Endothelial cell of umbilical vein (primary cell): ENCODE data around the gene FNDC3A. TPM values are rescaled to one million over a fixed set of nuclear protein-coding genes. Genes with fewer than 3 reads are reported as not detected.

Source experiments
- BruUV-seq: library from RNA; stranded (reverse); fragments of 400-500 nt; replicated peaks from 2 replicates; lab custom pipeline; 2021; lab: Mats Ljungman, UMichigan
- CTCF ChIA-PET: fragments of 300-600, 350-600 bp; sonication (Branson Sonifier 250); formaldehyde crosslinking; loops from one replicate; lab custom pipeline; 2021; ENCODE audit warnings: antibody characterized with exemption, inconsistent platforms; lab: Charles Lee
- POLR2A ChIA-PET: fragments of 300-600, 350-600 bp; sonication (Branson Sonifier 250); formaldehyde crosslinking; loops from one replicate; lab custom pipeline; 2021; ENCODE audit warnings: antibody characterized with exemption, inconsistent platforms; lab: Charles Lee
- DNase-seq: peaks from one replicate; pipeline ENCODE4 v3.0.0-alpha.2; 2011; ENCODE audit warnings: low read depth, low spot score
- FAIRE-seq: peaks from 2 replicates; lab custom pipeline; 2011; peaks lifted over from hg19 to GRCh38; lab: Jason Lieb, UNC
- H2AFZ ChIP-seq: 2 replicates; pipeline ENCODE4 v1.6.0; 2012; ENCODE audit warnings: low read depth, low read length, control low read depth, inconsistent platforms
- H3K27ac ChIP-seq: 2 replicates; pipeline ENCODE4 v1.5.1; 2011; ENCODE audit warnings: low read depth, mild to moderate bottlenecking, control low read depth, low read length, moderate library complexity; ENCODE audit not compliant: insufficient read depth
- H3K27me3 ChIP-seq, 2 experiments: 2 replicates each; pipeline versions ENCODE4 v1.6.0 to v1.6.1; 2011; ENCODE audit warnings: low read length in 2 of 2, mixed read lengths in 1 of 2; ENCODE audit not compliant: control insufficient read depth in 2 of 2, insufficient read depth in 2 of 2
- H3K36me3 ChIP-seq, 2 experiments: 2 replicates in 1 of 2; 3 replicates in 1 of 2; pipeline ENCODE4 v1.5.1; 2011; ENCODE audit warnings: low read length in 2 of 2, mild to moderate bottlenecking in 1 of 2, moderate library complexity in 1 of 2; ENCODE audit not compliant: control insufficient read depth in 2 of 2, insufficient read depth in 2 of 2; ENCODE audit errors: extremely low read depth in 1 of 2
- H3K4me1 ChIP-seq: 3 replicates; pipeline ENCODE4 v1.5.1; 2011; ENCODE audit warnings: mild to moderate bottlenecking, low read length; ENCODE audit not compliant: control insufficient read depth, insufficient read depth; ENCODE audit errors: extremely low read depth
- H3K4me2 ChIP-seq: 2 replicates; pipeline ENCODE4 v1.6.1; 2011; ENCODE audit warnings: low read length, control low read depth, mixed read lengths; ENCODE audit not compliant: insufficient read depth
- H3K4me3 ChIP-seq, 3 experiments: fragments of 200-600 bp in 1 of 3; sonication (generic), shearing (Covaris generic) in 1 of 3; replicated peaks in 1 of 3; 2 replicates each; pipeline ENCODE4 v1.5.1; 2011 to 2016; ENCODE audit warnings: control low read depth in 3 of 3, low read length in 3 of 3, mild to moderate bottlenecking in 2 of 3, inconsistent platforms in 1 of 3, low read depth in 1 of 3, moderate library complexity in 1 of 3; ENCODE audit not compliant: insufficient read depth in 1 of 3
- H3K79me2 ChIP-seq: 2 replicates; pipeline ENCODE4 v1.6.0; 2012; ENCODE audit warnings: low read length, inconsistent platforms; ENCODE audit not compliant: control insufficient read depth, insufficient read depth
- H3K9ac ChIP-seq: replicated peaks from 2 replicates; pipeline ENCODE3; 2011; ENCODE audit warnings: low read length, control low read depth; ENCODE audit not compliant: insufficient read depth; ENCODE audit errors: extremely low read depth
- H3K9me1 ChIP-seq: replicated peaks from 3 replicates; pipeline ENCODE4 v1.6.0; 2011; ENCODE audit warnings: mild to moderate bottlenecking, low read length; ENCODE audit not compliant: control insufficient read depth, insufficient read depth; ENCODE audit errors: extremely low read depth
- H3K9me3 ChIP-seq: replicated peaks from 2 replicates; pipeline ENCODE4 v1.5.1; 2012; ENCODE audit warnings: low read length, inconsistent platforms; ENCODE audit not compliant: control insufficient read depth, insufficient read depth
- H4K20me1 ChIP-seq: replicated peaks from 2 replicates; pipeline ENCODE3; 2011; ENCODE audit warnings: mild to moderate bottlenecking, low read length; ENCODE audit not compliant: control insufficient read depth, insufficient read depth; ENCODE audit errors: extremely low read depth
- EZH2 ChIP-seq: IDR thresholded peaks from 2 replicates; pipeline ENCODE4 v1.6.1; 2012; ENCODE audit warnings: borderline replicate concordance, low read depth, mild to moderate bottlenecking, moderate library complexity, low read length, inconsistent platforms; ENCODE audit not compliant: severe bottlenecking
- FOS ChIP-seq: IDR thresholded peaks from 2 replicates; pipeline ENCODE4 v1.6.1; 2011; ENCODE audit warnings: mild to moderate bottlenecking, low read length, moderate library complexity, borderline replicate concordance; ENCODE audit not compliant: insufficient read depth
- GATA2 ChIP-seq: IDR thresholded peaks from 2 replicates; pipeline ENCODE4 v1.7.0; 2011; ENCODE audit warnings: low read depth, mild to moderate bottlenecking, moderate library complexity, mixed read lengths, low read length; ENCODE audit not compliant: insufficient read length, insufficient read depth
- JUN ChIP-seq: IDR thresholded peaks from 2 replicates; pipeline ENCODE4 v1.6.1; 2011; ENCODE audit warnings: borderline replicate concordance, low read depth; ENCODE audit not compliant: insufficient read length, insufficient read depth
- MYC ChIP-seq: IDR thresholded peaks from one replicate; pipeline ENCODE4 v1.6.1; 2011; ENCODE audit warnings: mild to moderate bottlenecking, low read depth, low read length
- POLR2A ChIP-seq: IDR thresholded peaks from 2 replicates; pipeline ENCODE4 v1.6.1; 2012; ENCODE audit warnings: low read depth, mild to moderate bottlenecking, control low read depth, low read length
- POLR2AphosphoS5 ChIP-seq: IDR thresholded peaks from 2 replicates; pipeline ENCODE4 v1.6.1; 2012; ENCODE audit warnings: low read depth, mild to moderate bottlenecking, control low read depth, low read length, moderate library complexity; ENCODE audit not compliant: insufficient read depth
- dilution Hi-C: fragments of 300-500 bp; cut with MboI; formaldehyde crosslinking; loops from one replicate; pipeline ENCODE4 v1.15.0; 2019; ENCODE audit warnings: low sequenced_read_pairs; ENCODE audit not compliant: extremely low pct_ligation_motif_present
- intact Hi-C: fragments of 100-400 bp; cut with micrococcal nuclease; formaldehyde crosslinking; loops from one replicate; pipeline ENCODE4 v1.10.0; 2022
- polyA plus RNA-seq, 4 experiments: library from polyadenylated mRNA; depleted of rRNA in 3 of 4; stranded (reverse) in 3 of 4; unstranded in 1 of 4; fragments of >200 nt; gene quantifications; 2 replicates each; pipeline versions ENCODE4 v1.2.1 to v1.2.3, GENCODE V29; 2011 to 2012; ENCODE audit warnings: missing spikeins in 1 of 4
- total RNA-seq: library from RNA; stranded (reverse); gene quantifications from 2 replicates; pipeline ENCODE4 v1.2.3, GENCODE V29; 2021
- TF ChIP-seq, protein P1 (sequence below), 2 donors: IDR thresholded peaks; 1 replicate in 1 of 2; 2 replicates in 1 of 2; pipeline ENCODE4 v1.5.1; 2011; ENCODE audit warnings: low read length in 2 of 2, mild to moderate bottlenecking in 2 of 2, moderate library complexity in 2 of 2, control low read depth in 1 of 2, inconsistent platforms in 1 of 2, low read depth in 1 of 2; ENCODE audit not compliant: insufficient read depth in 1 of 2; ENCODE audit errors: extremely low read depth in 1 of 2
- TF ChIP-seq, protein P2 (sequence below): IDR thresholded peaks from 2 replicates; pipeline ENCODE4 v1.6.1; 2011; ENCODE audit not compliant: insufficient read depth, insufficient read length

Gene FNDC3A
- total and polyA plus RNA-seq, 2 donors (not counting 3 experiments of a cell fraction or from before 2014, with no cell fraction given), result 26.3 to 50.8 TPM

DNA sequence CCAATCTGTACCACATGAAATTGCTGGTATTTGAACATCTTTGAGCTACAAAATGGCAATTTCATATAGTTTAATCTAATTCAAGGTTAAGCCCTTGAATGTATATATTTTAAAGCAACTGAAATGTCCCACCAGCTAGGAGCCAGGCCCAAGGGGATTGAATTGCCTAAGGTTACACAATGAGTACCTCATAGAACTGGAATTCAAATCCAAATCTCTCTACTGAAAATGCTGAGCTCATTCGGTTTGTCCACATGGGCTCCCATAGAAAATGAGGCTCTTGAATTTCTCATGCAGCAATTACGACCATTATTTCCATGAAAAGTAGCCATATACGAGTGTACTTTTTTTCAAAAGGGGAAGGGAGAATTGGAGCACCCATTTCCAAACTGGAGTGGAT lies 31.5 kb upstream of the FNDC3A start:
- TF ChIP-seq POLR2A, result no peak
- TF ChIP-seq JUN, result no peak
- no peak for TF ChIP-seq POLR2AphosphoS5
- no peak for TF ChIP-seq GATA2
- no peak for TF ChIP-seq MYC
- TF ChIP-seq, protein P1, sequence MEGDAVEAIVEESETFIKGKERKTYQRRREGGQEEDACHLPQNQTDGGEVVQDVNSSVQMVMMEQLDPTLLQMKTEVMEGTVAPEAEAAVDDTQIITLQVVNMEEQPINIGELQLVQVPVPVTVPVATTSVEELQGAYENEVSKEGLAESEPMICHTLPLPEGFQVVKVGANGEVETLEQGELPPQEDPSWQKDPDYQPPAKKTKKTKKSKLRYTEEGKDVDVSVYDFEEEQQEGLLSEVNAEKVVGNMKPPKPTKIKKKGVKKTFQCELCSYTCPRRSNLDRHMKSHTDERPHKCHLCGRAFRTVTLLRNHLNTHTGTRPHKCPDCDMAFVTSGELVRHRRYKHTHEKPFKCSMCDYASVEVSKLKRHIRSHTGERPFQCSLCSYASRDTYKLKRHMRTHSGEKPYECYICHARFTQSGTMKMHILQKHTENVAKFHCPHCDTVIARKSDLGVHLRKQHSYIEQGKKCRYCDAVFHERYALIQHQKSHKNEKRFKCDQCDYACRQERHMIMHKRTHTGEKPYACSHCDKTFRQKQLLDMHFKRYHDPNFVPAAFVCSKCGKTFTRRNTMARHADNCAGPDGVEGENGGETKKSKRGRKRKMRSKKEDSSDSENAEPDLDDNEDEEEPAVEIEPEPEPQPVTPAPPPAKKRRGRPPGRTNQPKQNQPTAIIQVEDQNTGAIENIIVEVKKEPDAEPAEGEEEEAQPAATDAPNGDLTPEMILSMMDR (IDR thresholded peaks at IDR 0.05; ENCODE audit: extremely low read depth in 1 of 2, insufficient read depth in 1 of 2, low read depth in 1 of 2, low read length in 2 of 2), result no peak
- no peak for TF ChIP-seq EZH2
- TF ChIP-seq, protein P2, sequence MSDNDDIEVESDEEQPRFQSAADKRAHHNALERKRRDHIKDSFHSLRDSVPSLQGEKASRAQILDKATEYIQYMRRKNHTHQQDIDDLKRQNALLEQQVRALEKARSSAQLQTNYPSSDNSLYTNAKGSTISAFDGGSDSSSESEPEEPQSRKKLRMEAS, result no peak
- no peak for TF ChIP-seq FOS
- dilution Hi-C loops, result no loop called here
- Histone ChIP-seq H3K9me3 (no peaks in the 10 kb centered on the region), H4K20me1 (no peaks in the 10 kb centered on the region), H3K4me1 (peaks cover 3% of the 10 kb centered on the region), H3K4me2 (no peak overlapping the region), H3K9me1 (no peaks in the 10 kb centered on the region), H3K27ac (no peak overlapping the region), H2AFZ (no peak overlapping the region), H3K9ac (no peak overlapping the region), H3K36me3 (no peaks in the 10 kb centered on the region), H3K4me3 (no peak overlapping the region), H3K27me3 (no peaks in the 10 kb centered on the region), H3K79me2 (no peaks in the 10 kb centered on the region)
- CTCF ChIA-PET, result no interaction called here
- POLR2A ChIA-PET, result no interaction called here
- no TSS peak for BruUV-seq
- FAIRE-seq, result no peak
- no peak for DNase-seq
- intact Hi-C loops, result no loop called here
